Heart right ventricle (tissue), 16 donors: ENCODE results near the gene KCNJ5. TPM values are rescaled to one million over a fixed set of nuclear protein-coding genes. Genes with fewer than 3 reads are reported as not detected.

Experiments
- ATAC-seq, 8 donors: fragments of 200-7000 bp; cut with Tn5 transposase; one replicate each; pipeline ENCODE4 v1.9.1; 2020; ENCODE audit warnings: mild to moderate bottlenecking in 8 of 8, moderate library complexity in 8 of 8, moderate number of reproducible peaks in 1 of 8
- DNase-seq, 2 donors: peaks; one replicate each; pipeline ENCODE4 v3.0.0-alpha.2; 2020
- H3K27ac ChIP-seq, 10 donors: fragments of 200-600 bp; sonication (generic) in 2 of 10; one replicate each; pipeline versions ENCODE4 v1.5.0 to v1.8.0; 2020 to 2022; ENCODE audit warnings: mild to moderate bottlenecking in 3 of 10
- H3K27me3 ChIP-seq, 7 donors: fragments of 200-600 bp; one replicate each; pipeline ENCODE4 v1.8.0; 2021 to 2022; ENCODE audit warnings: mild to moderate bottlenecking in 2 of 7
- H3K36me3 ChIP-seq, 9 donors: fragments of 200-600 bp; sonication (generic) in 1 of 9; one replicate each; pipeline versions ENCODE4 v1.5.0 to v1.8.0; 2020 to 2022; ENCODE audit warnings: mild to moderate bottlenecking in 2 of 9
- H3K4me1 ChIP-seq, 9 donors: fragments of 200-600 bp; sonication (generic) in 1 of 9; one replicate each; pipeline versions ENCODE4 v1.5.0 to v1.8.0; 2020 to 2022; ENCODE audit warnings: mild to moderate bottlenecking in 4 of 9
- H3K4me3 ChIP-seq, 10 donors: fragments of 200-600 bp; sonication (generic) in 2 of 10; one replicate each; pipeline versions ENCODE4 v1.5.0 to v1.8.0; 2020 to 2022; ENCODE audit warnings: mild to moderate bottlenecking in 7 of 10, moderate library complexity in 2 of 10
- H3K9me3 ChIP-seq, 11 donors: fragments of 200-600 bp in 10 of 11; sonication (generic) in 2 of 11; one replicate each; pipeline versions ENCODE4 v1.5.0 to v1.8.0; 2013 to 2022; ENCODE audit warnings: mild to moderate bottlenecking in 2 of 11, control low read depth in 1 of 11, moderate library complexity in 1 of 11
- WGBS, 2 donors: extraction: QIAGEN DNeasy Blood & Tissue Kit; methylation state at CpG; one replicate each; pipeline ENCODE4 v1.1.7; 2013; ENCODE audit warnings: inconsistent platforms in 1 of 2; 5-methylcytosine and 5-hydroxymethylcytosine counted together
- intact Hi-C, 10 donors: fragments of 100-400 bp; cut with DNase I; formaldehyde crosslinking; loops; one replicate each; pipeline versions ENCODE4 v1.11.1 to v1.14.2; 2022
- polyA plus RNA-seq, 2 donors: library from polyadenylated mRNA; stranded (reverse); fragments of 200-250 nt; gene quantifications; one replicate each; pipeline ENCODE4 v1.2.3, GENCODE V29; 2013
- total RNA-seq, 10 donors: library from RNA; stranded (reverse); fragmentation: NEBNext Ultra II Directional in 3 of 10; extraction: Animal tissue kit (Norgen Biotek cat#: 25700) in 3 of 10; gene quantifications; one replicate each; pipeline versions ENCODE4 v1.2.1 to v1.2.4, GENCODE V29; 2021 to 2023
- TF ChIP-seq, protein P1 (sequence below), 9 donors: fragments of 200-600 bp; sonication (generic) in 2 of 9; IDR thresholded peaks; one replicate each; pipeline versions ENCODE4 v1.5.0 to v1.8.0; 2021 to 2022; ENCODE audit warnings: antibody characterized with exemption in 9 of 9, mild to moderate bottlenecking in 5 of 9, moderate library complexity in 1 of 9
- donor health status: Arrhythmogenic right ventricular cardiomyopathy.
- donor health status: ischemic (EF 13 %, LVEDD 7.1; RV severe dilation, severe dysfunction).
- donor health status: healthy with polysubstance abuse.
- donor health status: DM: no; HTN: yes; CAD: no.
- donor health status: DM: no; HTN: no; CAD: no.
- donor health status: ischemic (EF 25% LVEDD 6.9; RV normal size, moderate dysfunction).
- donor health status: ischemic (EF 25% LVEDD 5.7; RV mildly dilated, moderate dysfunction).
- donor health status: healthy.
- donor health status: DM: yes; HTN: yes; CAD: no.
- donor health status: Ischemic cardiomyopathy.
- donor health status: ischemic (EF 35%, LVEDD 5.7; RV mildly dilated, moderate dysfunction).
- donor health status: nonischemic (EF 11% LVEDD 7.7; RV severe dilation, severe dysfunction).
- donor health status: DM: yes; HTN: yes; CAD: no.
- donor health status: PGD.
- donor health status: ischemic (EF 29% LVEDD 5.4; RV normal size, mild dysfunction).
- donor health status: nonischemic (EF 23%, LVEDD 6.1; RV moderate dilation, normal function).

The KCNJ5 gene
- total and polyA plus RNA-seq, 12 donors = 1.2 to 32.1 (median 8.1) TPM

DNA sequence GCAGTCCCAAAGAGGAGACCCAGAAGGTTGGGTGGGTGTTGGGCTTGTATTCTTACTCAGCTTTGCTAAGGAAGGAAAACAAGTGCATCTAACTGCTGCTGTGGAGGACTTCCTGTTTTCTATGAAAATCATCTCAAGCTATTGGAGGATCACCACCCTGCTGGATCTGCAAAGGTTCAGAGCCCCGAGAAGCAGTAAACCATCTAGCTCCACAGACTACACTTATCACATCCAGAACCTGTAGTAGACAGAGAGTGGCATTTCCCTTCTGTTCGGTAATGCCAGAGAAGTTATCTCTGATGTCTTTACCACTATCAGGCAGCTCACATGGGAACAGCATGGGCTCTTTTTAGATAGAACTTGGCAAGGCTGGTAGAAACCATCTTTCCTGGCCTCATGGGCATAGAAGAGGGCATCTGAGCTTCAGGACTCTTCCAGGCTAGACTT lies 45.8 kb upstream of the KCNJ5 start:
- WGBS, 2 donors = 45 to 50% methylated on average over 2 of the region's 2 CpGs
- Histone ChIP-seq H3K9me3 (no peaks in the 10 kb centered on the region), H3K4me3 (no peak overlapping the region), H3K27me3 (no peaks in the 10 kb centered on the region), H3K27ac (no peak overlapping the region), H3K4me1 (peaks cover 0 to 28% (median 5%) of the 10 kb centered on the region in 9 donors), H3K36me3 (no peaks in the 10 kb centered on the region)
- ATAC-seq = peak in 6 of 8 donors; percentile 31 to 77 (median 44)
- TF ChIP-seq, protein P1, sequence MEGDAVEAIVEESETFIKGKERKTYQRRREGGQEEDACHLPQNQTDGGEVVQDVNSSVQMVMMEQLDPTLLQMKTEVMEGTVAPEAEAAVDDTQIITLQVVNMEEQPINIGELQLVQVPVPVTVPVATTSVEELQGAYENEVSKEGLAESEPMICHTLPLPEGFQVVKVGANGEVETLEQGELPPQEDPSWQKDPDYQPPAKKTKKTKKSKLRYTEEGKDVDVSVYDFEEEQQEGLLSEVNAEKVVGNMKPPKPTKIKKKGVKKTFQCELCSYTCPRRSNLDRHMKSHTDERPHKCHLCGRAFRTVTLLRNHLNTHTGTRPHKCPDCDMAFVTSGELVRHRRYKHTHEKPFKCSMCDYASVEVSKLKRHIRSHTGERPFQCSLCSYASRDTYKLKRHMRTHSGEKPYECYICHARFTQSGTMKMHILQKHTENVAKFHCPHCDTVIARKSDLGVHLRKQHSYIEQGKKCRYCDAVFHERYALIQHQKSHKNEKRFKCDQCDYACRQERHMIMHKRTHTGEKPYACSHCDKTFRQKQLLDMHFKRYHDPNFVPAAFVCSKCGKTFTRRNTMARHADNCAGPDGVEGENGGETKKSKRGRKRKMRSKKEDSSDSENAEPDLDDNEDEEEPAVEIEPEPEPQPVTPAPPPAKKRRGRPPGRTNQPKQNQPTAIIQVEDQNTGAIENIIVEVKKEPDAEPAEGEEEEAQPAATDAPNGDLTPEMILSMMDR (IDR thresholded peaks at IDR 0.05) = no peak
- DNase-seq = no peak
- intact Hi-C loops = loop anchor here in 3 of 10 donors (5.0 to 10.0 kb wide), 3 partner anchors 661 to 688 kb away; no protein-coding TSS in a partner anchor

DNA sequence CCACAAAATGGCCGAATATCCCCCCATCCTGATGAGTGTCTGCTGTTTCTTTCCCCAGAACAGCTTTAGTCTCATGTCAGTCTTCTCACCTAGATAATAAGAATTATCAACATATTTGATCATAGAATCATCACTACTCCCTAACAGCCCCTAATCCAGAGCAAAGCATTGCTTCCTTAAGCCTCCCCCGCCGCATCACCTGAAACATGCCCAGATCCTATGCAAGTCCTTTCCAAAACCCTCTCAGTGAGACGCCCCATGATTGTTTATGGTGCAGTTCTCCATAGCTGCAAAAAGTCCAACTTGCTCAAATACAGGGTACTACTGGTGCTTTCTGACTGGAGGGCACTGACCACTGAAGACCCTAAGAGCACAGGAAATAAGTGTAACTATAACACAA lies 44.2 kb upstream of the KCNJ5 start:
- ATAC-seq = no peak
- Histone ChIP-seq H3K36me3 (no peaks in the 10 kb centered on the region), H3K9me3 (no peaks in the 10 kb centered on the region), H3K27me3 (no peaks in the 10 kb centered on the region), H3K4me1 (peaks cover 0 to 28% (median 5%) of the 10 kb centered on the region in 9 donors), H3K27ac (no peak overlapping the region), H3K4me3 (no peak overlapping the region)
- WGBS, 2 donors = 83 to 95% methylated on average over 4 of the region's 4 CpGs
- intact Hi-C loops = loop anchor here in 3 of 10 donors (5.0 to 10.0 kb wide), 3 partner anchors 662 to 690 kb away; no protein-coding TSS in a partner anchor
- no peak for DNase-seq
- TF ChIP-seq, protein P1 (IDR thresholded peaks at IDR 0.05) = no peak

DNA sequence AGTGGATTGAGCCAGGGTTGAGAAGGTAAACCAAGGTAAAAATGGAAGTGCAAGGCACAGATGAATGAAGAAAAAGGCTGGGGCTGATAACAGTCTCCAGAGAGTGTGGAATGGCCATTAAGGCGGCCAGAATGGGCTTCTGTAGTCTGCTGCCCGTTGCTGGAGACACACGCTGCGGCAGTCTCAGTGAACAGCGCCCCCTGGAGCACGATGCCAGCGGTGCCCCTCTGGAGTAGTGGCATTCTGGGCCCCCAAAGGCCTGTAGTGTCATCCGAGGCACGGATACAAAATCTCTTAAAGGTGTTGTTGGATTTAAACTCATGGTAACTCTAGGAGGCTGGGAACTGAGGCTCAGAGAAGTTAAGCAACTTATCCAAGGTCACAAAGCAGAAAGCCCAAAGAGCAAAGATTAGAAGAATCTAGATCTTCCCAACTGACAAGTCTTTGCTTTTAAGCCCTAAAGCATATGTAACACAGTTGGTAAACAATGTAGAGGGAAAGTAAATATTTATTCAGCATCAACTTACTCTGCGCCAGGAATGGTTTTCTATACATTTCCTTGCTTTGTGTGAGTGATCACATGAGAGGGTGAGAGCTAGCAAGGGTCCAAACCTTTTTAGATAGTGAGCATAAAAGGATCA lies 42.2 kb upstream of the KCNJ5 start:
- WGBS, 2 donors = 34 to 35% methylated on average over 10 of the region's 10 CpGs
- peak; percentile 62 to 75 for DNase-seq
- H3K4me1 ChIP-seq = peaks cover 0 to 20% (median 5%) of the 10 kb centered on the region in 9 donors
- H3K4me3 ChIP-seq = no peak overlapping the region
- H3K27me3 ChIP-seq = no peaks in the 10 kb centered on the region
- H3K9me3 ChIP-seq = no peaks in the 10 kb centered on the region
- intact Hi-C loops = loop anchor here in 3 of 10 donors (5.0 to 10.0 kb wide), 3 partner anchors 664 to 692 kb away; no protein-coding TSS in a partner anchor
- H3K36me3 ChIP-seq = no peaks in the 10 kb centered on the region
- ATAC-seq = peak in 5 of 8 donors; percentile 33 to 81 (median 47)
- TF ChIP-seq, protein P1 (IDR thresholded peaks at IDR 0.05) = peak; percentile 26 to 82 (median 69)
- H3K27ac ChIP-seq = no peak overlapping the region

DNA sequence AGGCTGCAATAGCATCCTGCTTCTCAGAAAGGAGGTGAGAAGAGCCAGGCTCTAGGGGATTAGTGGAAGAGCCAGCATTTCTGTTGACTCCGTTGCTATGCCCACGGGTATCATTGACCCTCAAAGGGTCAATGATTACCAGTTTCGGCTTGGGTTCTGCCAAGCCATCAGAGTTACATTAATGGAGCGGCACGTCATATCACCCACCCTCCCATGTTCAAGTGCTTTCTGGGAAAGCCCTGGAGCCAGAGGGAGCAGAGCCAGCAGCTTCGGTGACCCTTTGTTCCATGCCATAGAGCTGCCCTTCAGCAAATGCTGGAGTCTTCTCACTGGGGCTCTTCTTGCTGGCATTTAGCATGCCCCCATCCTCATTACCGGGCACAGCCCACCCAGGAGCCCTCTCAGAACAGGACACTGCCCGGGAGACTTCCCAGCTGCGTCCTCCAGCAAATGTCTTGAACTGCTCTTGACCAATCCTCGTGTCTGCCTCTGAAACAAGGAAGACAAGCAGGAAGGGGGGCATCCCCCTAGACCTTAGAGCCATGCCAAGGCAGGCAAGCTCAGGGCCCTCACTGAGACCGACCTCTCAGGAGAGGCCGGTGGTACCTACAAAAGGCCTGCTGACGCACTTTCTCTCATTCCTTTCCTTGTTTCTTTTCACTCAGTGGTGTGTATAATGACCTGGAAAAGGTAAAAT lies 38.7 kb upstream of the KCNJ5 start:
- intact Hi-C loops = loop anchor here in 5 of 10 donors (10.0 kb wide), 3 partner anchors 688 to 828 kb away; no protein-coding TSS in a partner anchor
- Histone ChIP-seq H3K27ac (peak overlapping the region in 7 of 10 donors; percentile 18 to 54 (median 36)), H3K27me3 (no peaks in the 10 kb centered on the region), H3K9me3 (no peaks in the 10 kb centered on the region), H3K36me3 (no peaks in the 10 kb centered on the region), H3K4me3 (no peak overlapping the region), H3K4me1 (peaks cover 0 to 10% (median 0%) of the 10 kb centered on the region in 9 donors)
- TF ChIP-seq, protein P1 (IDR thresholded peaks at IDR 0.05) = no peak
- ATAC-seq (peak; percentile 59 to 93 (median 84)), DNase-seq (peak; percentile 44 to 48)
- whole genome bisulfite sequencing, 2 donors = 68 to 75% methylated on average over 13 of the region's 13 CpGs
